HG03196 (cell line): ENCODE results near the gene HOTAIR.

Experiments used
- ATAC-seq: cut with Tn5 transposase; IDR thresholded peaks from one replicate; pipeline ENCODE4 v1.9.1; 2021; ENCODE audit not compliant: unreplicated experiment

HOTAIR gene

GRCh38 chr12:53988541-53989226, 13.9 kb upstream of the HOTAIR start:
- ATAC-seq, result peak; percentile 12

- ATAC-seq, result no peak
Observed at GRCh38 chr12:53987787-53988230, 13.1 kb upstream of the HOTAIR start.

DNA sequence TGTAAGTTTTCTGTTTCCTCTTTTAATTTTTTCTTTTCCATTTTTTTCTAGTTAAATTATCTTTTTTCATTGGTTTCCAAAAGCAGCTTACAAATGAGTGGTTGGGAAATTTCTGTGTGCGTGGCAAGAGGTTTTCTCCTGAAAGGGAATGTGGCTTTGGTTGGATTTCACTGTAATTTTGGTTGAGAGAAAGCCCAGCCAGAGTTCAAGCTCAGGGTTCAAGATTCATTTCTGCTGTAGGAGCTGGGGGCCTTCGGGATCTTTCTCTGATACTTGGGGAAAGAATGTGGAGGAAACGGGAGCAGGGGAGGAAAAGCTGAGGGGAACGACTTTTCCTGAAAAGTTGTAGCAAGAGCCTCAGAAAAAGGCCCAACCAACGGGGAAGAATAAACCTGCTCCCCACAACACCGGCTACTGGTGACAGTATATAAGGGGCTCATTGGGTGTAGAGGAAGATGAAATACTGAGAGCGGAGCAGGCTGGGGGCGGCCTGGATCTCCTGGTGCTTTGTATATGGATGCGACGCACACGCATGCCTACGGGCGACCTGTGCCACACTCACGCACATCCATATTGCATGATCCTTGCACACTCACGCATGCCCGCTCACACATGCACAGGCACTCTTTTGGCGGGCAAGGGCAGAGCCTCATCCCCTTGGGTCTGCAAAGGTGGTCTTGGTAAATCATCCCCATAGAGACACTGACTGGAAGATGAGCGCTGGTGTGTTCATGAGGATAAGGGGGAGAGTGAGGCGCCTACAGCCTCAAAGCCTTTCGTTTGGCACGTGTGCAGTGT, 12.1 kb upstream of the HOTAIR start:
- no peak for ATAC-seq

DNA sequence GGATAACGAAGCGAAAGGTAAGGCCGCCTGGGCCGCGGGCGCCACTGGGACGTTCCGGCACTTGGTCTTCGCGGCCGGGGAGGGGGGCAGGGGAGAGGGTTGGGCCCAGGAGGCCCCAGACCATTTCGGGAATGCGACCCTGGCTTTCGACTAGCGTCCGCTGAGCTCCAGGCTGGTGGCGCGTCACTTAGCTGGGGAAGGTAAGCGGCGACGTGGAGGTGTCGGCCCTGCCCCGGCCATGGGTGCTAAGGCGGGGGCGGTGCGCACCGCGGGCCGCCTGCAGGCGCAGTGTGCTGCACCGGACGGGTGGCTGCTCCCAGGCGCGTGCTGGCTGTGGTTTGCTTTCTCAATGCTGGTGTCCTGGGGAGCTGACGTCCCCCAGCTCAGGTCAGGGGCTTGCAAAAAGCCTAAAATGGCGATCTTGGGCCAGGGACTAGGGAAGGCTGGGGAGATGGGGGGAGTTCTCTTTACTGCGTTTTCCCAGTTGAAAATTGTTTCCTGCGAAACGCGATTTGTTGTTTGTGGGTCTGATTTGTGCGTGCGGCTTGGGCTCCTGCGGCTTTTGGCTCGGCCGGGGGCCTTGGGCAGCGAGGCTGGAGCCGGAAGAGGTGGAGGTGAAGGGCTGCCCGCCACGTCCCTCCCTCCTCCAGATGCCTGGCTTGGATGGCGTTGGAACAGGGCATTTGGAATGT, 11.4 kb upstream of the HOTAIR start:
- ATAC-seq, result no peak

DNA sequence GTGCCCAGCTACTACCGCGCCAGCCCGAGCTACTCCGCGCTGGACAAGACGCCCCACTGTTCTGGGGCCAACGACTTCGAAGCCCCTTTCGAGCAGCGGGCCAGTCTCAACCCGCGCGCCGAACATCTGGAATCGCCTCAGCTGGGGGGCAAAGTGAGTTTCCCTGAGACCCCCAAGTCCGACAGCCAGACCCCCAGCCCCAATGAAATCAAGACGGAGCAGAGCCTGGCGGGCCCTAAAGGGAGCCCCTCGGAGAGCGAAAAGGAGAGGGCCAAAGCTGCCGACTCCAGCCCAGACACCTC, 10.9 kb upstream of the HOTAIR start:
- ATAC-seq, result no peak

GRCh38 chr12:53984901-53985691, 10.3 kb upstream of the HOTAIR start, which contains the start of gene HOXC10:
Gene HOXC10 (plus strand): TSS chr12:53985146. CDS start chr12:53985260, 114 bp downstream.
- ATAC-seq, result no peak

- ATAC-seq, result no peak
Observed at GRCh38 chr12:53983950-53984572, 9.3 kb upstream of the HOTAIR start.

DNA sequence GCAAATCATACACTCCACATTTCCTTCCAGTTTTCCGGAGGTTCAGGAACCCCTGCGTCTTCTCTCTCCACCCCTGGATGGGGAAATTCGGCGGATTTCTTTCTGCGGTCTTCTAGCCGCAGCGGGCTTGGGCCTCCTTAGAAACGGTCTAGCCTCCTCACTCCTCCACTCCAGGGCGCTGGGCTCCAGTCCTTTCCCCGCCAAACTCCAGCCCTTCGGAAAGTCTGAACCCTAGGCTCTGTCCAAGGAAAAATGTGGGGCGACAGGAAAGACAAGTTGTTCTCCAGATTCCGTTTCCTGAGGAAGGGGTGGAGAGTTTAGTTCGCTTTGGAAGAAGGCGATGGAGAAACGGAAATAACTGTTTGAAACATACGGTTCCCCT, 8.8 kb upstream of the HOTAIR start:
- no peak for ATAC-seq

GRCh38 chr12:53982648-53983567, 8.2 kb upstream of the HOTAIR start:
- no peak for ATAC-seq

- ATAC-seq, result no peak
Observed at GRCh38 chr12:53981634-53982565, 7.1 kb upstream of the HOTAIR start.

- no peak for ATAC-seq
Observed at GRCh38 chr12:53980802-53981496, 6.2 kb upstream of the HOTAIR start.

DNA sequence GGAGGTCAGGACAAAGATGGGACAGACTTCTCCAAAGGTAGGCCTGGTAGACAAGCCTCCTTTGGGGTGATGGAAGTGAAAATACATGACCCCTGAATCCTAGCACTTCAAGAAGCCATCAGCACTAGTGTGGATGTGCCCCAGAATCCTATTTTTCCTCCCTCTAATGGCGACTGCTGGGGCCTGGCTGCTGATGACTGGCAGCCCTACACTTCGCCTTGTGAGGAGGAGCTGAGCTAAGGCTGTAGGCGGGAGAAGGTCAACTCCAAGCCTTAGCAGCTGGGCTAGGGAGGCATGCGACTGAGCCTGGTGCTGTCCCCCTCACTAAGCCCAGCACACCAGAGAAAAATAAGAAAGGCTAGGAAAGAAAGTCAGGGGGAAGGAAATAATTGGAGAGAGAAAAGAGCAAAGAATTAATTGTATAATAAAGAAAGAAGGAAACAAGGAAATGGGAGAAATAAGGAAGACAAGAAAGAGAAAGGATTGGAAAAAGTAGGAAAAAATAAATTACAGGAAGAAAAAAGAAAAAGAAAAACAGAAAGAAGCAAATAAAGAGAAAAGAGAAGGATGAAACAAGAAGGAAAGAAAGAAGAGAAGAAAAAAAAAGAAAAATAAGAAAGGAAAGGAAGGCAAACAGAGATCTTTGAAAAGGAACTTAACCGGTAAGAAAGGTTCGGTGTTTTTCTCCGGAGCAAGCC, 5.5 kb upstream of the HOTAIR start:
- ATAC-seq, result no peak

GRCh38 chr12:53978477-53979356, 4.0 kb upstream of the HOTAIR start:
- no peak for ATAC-seq

DNA sequence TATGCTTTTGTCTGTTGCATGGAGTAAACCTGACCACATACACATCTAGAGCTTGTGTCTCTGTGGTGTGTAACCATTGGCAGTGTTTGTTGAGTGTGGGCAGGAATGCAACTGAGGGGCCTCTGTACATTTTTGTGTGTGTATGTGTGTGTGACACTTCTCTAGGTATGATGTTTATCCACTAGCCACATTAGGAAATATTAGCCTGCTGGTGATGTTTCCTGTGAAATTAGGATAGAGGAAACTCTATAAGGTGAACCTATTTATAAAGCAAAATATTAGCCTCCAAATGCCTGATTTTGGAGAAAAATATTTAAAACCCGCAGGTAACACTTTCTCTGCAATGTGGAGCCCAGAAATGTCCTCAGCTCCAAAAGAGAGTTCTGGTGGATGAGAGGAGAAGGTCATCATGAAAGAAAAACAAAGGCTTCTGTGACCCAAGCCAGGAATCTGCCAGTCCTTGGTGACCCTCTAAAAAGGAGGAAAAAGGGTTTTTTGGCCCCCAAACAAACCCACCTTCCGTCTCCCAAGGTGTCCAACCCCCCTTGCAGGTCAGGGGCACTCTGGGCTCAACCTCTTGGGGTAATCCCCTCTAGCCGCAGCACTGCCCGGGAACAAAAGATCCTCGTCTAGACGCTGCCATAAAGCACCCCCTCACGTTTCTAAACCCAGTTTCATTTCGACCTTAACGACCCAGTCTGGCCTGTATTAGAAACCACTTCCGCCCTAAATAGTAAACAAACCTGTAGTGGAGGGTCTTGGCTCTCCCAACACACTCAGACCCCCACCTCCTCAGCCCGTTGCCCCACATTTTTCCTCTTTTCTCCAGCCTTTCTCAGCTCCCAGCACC, 3.1 kb upstream of the HOTAIR start:
- ATAC-seq, result no peak

GRCh38 chr12:53976823-53977595, 2.3 kb upstream of the HOTAIR start:
- ATAC-seq, result no peak
